Eye (tissue), 1 donor: ENCODE measurements around the gene ST7L.

Experiments used
- DNase-seq: peaks from one replicate; pipeline ENCODE4 v3.0.0-alpha.2; 2015

The ST7L gene

DNA sequence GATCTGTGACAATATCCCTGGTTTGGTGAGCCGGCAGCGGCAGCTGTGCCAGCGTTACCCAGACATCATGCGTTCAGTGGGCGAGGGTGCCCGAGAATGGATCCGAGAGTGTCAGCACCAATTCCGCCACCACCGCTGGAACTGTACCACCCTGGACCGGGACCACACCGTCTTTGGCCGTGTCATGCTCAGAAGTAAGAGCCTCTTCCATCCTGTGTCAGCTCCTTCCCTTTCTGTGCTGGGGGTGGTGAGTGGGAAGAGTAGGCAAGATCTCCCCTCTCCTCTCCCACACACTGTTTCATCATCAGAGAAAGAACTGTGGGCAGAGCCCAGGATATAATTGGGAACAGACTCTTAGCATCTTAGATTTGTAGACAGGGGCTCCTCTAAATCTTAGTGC lies 104.0 kb downstream of the ST7L start:
- no peak for DNase-seq

DNA sequence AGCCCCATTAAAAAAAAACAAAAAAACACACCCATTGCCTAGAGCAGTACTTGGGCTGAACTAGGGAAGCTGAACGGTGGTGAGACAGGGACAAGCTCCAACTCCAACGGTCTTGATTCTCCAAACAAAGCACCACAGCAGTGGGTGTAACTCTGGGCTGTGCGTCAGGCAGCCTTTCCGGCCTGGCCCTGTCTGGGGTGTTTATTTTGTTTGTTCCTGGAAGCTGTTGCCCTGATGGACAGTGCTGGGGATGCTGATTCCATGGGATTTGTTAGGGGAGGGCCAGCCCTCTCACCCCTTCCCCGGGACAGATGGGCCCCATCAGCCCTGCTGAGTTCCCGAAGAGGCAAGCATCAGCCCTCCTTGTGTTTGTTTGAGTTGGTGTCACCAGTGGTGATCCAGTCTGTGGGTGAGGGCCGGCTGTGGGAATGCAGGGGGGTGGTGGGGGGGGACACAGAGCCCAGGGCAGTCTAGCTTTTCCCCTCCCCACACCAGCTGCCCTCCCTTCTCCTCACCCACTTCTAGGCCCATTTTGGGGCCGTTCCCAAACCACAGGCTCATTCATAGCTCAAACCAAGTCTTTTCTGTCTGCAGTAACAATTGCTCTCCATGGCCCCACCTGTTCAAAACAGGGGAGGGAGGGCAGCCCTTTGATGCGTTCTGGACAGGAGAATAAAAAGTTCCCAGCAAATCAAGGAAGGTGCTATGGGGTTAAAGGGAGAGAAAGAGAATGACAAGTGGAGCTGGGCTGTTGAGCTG lies 105.7 kb downstream of the ST7L start:
- DNase-seq, result no peak

DNA sequence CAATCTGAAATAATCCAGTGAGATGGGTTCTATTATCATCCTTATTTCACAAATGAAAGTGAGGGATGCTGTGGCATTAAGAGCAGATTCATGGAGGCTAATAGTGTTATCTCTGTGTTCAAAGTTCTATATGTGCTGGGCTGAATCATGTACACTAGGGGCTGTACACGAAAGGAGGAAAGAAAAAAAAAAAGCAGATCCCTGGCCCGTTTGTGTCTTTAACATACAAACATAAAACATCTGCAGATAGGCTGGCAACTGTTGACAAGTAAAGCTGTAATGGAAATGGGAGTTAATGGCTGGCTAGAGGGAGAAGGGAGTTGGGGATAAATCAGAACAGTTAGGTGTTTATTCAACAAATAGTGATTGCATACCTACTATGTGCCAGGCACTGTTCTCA lies 107.0 kb downstream of the ST7L start:
- no peak for DNase-seq

DNA sequence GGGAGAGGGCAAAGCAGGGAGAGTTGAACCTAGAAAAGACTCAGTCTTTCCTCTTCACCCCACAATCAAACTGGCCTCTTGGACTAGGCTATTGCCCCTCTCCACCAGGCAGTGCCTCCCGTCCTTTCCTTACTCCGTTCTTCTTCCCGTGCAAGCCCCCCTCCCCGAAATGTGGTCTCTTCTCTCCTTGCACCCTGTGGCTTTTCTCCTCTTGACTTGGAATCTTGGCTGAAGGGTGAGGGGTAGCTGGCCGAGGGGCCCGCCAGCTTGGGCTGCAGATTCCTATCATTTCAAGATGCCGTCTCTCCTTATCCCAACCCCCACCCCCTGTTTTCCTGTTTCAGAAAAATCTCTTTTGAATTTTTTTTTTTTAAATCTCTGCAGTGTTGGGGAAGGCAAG lies 108.6 kb downstream of the ST7L start:
- no peak for DNase-seq

DNA sequence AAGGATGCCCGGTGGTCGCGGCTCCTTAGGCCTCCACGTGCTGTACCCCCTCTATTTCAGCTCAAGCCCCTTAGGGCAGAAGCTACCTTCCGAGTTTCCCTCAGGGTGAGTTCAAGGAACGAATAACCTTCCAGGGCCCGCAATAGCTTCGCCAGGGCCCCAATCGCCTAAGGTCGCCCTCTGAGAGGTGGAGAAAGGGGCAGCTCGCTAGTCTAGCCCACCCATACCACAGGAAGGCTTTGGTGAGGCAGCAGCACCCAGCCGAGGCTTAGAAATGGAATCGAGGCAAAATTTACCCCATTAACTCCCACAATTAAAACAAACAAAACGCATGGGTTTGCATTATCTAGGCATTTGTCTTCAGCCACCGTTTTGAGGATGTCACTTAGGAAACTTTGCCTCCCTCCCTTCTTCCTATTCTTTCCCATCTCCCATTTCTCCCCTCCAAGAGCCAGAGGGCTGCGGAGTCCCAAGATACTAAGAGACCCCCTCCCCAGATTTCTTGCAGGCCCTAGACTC lies 109.2 kb downstream of the ST7L start:
- no peak for DNase-seq

- peak; percentile 49 for DNase-seq
Observed at GRCh38 chr1:112509005-112509659, 109.8 kb downstream of the ST7L start.

- peak; percentile 71 for DNase-seq
Observed at GRCh38 chr1:112508278-112509004, 110.5 kb downstream of the ST7L start, which contains the start of gene WNT2B. WNT2B (plus strand) TSS chr1:112508965; CDS start chr1:112509263, 298 bp downstream.

GRCh38 chr1:112507921-112508277 lies 111.0 kb downstream of the ST7L start:
- DNase-seq, result peak; percentile 81

GRCh38 chr1:112507336-112507735 lies 111.6 kb downstream of the ST7L start:
- no peak for DNase-seq

- DNase-seq, result no peak
Observed at GRCh38 chr1:112506731-112507130, 112.2 kb downstream of the ST7L start.

DNA sequence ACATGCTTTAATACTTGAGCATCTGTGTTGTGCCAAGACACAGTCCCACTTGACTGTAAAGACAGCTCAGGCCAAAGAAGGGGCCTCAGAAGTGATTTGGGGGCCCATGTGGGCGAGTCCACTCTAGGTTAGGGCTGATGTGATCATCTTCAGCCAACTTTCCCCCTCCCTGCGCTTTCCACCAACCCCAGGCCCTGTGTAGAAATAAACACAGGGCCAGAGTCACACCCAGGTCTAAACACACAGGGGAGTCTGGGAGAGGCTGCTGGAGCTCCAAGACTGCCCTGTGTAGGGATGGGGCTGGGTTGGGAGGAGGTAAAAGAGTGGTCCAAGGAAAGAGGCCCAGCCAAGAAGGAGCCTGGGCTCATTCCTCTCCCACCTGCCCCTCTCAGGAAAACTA lies 112.6 kb downstream of the ST7L start:
- no peak for DNase-seq

DNA sequence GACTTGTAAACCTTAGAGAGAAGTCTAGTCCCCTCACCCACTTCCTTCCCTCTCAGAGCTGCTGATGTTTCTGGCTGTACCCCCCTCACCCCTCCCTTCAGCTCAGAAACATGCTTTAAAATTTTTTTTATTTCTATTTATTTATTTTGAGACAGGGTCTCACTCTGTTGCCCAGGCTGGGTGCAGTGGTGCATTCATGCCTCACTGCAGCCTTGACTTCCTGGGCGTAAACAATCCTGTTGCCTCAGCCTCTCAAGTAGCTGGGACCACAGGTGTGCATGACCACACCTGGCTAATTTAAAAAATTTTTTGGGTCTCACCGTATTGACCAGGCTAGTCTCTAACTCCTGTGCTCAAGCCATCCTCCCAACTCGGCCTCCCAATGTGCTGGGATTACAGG lies 113.1 kb downstream of the ST7L start:
- DNase-seq, result no peak

GRCh38 chr1:112505400-112505785 lies 113.5 kb downstream of the ST7L start:
- no peak for DNase-seq

DNA sequence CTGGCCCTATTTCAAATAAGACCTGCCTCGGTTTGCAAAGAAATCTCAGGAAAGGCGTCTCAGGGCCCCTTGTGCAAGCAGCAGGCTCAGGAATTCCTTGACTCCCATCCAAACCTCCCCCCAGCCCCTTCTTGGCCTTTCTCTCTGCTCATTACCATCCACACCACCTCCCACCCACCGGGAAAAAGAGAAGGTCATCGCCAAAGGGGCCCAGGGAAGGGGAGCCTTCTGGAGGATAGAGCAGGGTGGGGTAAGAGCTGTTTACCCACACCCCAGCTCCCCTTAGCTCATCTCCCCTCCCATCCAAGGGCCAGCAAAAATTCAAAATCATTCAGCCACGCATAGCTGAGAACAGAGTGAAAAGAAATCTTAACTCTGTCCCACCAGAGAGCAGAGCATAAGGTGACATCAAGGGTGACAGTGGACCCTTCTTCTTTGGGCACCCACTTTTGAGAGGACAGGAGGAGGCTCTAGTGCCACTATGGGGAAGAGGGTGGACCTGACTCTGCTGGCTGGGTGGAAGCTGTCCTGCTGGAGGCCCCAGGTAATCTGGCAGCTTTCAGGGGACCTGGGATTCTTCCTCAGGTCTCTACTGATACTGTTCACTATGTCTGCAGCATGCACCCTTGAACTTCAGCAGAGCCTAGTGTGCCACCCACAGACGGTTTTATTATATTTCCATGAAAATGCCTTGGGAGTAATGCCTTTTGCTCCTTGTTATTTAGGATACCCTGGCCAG lies 114.1 kb downstream of the ST7L start:
- DNase-seq, result peak; percentile 76

GRCh38 chr1:112504001-112504660 lies 114.8 kb downstream of the ST7L start:
- DNase-seq, result no peak

GRCh38 chr1:112502826-112503225 lies 116.1 kb downstream of the ST7L start:
- peak; percentile 71 for DNase-seq

GRCh38 chr1:112501810-112502641 lies 116.9 kb downstream of the ST7L start:
- peak; percentile 86 for DNase-seq

- DNase-seq, result no peak
Observed at GRCh38 chr1:112496290-112496689, 122.7 kb downstream of the ST7L start.

DNA sequence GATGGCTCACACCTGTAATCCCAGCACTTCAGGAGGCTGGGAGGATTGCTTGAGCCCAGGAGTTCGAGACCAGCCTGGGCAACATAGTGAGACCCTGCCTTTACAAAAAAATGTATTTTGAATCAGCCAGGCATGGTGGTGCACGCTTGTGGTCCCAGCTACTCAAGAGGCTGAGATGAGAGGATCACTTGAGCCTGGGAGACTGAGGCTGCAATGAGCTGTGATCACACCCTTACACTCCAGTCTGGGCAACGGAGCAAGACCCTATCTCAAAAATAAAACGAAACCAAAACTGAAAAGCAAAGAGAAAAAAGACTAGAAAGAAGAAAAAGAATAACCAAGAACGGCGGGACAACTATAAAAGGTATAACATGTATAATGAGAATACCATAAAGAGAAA lies 125.6 kb downstream of the ST7L start:
- DNase-seq, result no peak

DNA sequence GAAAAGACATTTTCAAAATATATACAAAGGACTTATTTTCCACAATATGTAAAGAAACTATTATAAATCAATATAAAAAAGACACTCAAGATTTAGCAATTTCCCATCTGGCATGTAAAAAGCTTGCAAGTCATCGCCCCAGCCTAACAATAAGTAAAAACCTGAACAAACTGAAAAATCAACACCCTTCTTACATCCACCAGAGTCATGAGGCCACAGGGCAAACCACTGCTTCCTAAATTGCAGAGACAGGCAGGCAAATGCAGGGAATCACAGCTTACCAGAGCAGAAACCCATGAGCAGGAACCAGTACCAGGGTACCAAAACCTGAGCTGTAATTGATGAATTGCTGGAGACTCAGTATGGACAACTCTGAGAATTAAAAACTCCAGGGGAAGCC lies 126.9 kb downstream of the ST7L start:
- no peak for DNase-seq

DNA sequence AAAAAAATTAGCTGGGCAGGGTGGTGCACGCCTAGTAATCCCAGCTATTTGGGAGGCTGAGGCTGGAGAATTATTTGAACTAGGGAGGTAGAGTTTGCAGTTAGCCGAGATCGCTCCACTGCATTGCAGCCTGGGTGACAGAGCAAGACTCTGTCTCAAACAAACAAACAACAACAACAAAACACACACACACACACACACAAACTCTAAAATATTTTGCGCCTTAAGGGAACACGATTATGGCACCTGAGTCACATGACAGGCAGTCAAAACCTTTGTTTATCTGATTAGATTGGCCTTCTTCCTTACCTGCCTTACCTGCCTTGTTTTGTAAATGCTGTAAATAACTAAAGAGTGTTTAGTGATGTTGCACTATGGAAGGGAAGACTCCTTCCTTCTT lies 130.8 kb downstream of the ST7L start:
- no peak for DNase-seq
